Lower lobe of right lung (tissue), 2 donors: Measurements from ENCODE around the gene HEXB. TPM values are rescaled to one million over a fixed set of nuclear protein-coding genes. Genes with fewer than 3 reads are reported as not detected.

Source experiments
- ATAC-seq, 2 donors: fragments of 200-7000 bp; cut with Tn5 transposase; one replicate each; pipeline ENCODE4 v1.9.1; 2020 to 2022; ENCODE audit warnings: mild to moderate bottlenecking in 2 of 2, moderate library complexity in 2 of 2
- DNase-seq: peaks from one replicate; pipeline ENCODE4 v3.0.0-alpha.2; 2020
- H3K27ac ChIP-seq: fragments of 200-600 bp; one replicate; pipeline ENCODE4 v1.8.0; 2022
- H3K27me3 ChIP-seq: fragments of 200-600 bp; one replicate; pipeline ENCODE4 v1.8.0; 2022; ENCODE audit warnings: low read depth
- H3K36me3 ChIP-seq: fragments of 200-600 bp; one replicate; pipeline ENCODE4 v1.8.0; 2022; ENCODE audit warnings: mild to moderate bottlenecking
- H3K4me1 ChIP-seq: fragments of 200-600 bp; one replicate; pipeline ENCODE4 v1.8.0; 2022
- H3K4me3 ChIP-seq: fragments of 200-600 bp; one replicate; pipeline ENCODE4 v1.8.0; 2022; ENCODE audit warnings: mild to moderate bottlenecking
- H3K9me3 ChIP-seq: fragments of 200-600 bp; one replicate; pipeline ENCODE4 v1.8.0; 2022
- intact Hi-C: fragments of 100-400 bp; cut with DNase I; formaldehyde crosslinking; loops from one replicate; pipeline ENCODE4 v1.11.0; 2022
- total RNA-seq: library from RNA; stranded (reverse); fragmentation: NEBNext Ultra II Directional; extraction: Animal tissue kit (Norgen Biotek cat#: 25700); gene quantifications from one replicate; pipeline ENCODE4 v1.2.1, GENCODE V29; 2021
- TF ChIP-seq, protein P1 (sequence below): fragments of 200-600 bp; IDR thresholded peaks from one replicate; pipeline ENCODE4 v1.8.0; 2022; ENCODE audit warnings: antibody characterized with exemption, mild to moderate bottlenecking
- donor health status: DM: no; HTN: yes; CAD: no; lungs with severe emphysema.

The HEXB gene
- total RNA-seq, 1 donor from 2014 or later, result 355 TPM

- DNase-seq, result peak; percentile 95
- peaks cover 36% of the 10 kb centered on the region for H3K4me1 ChIP-seq
- intact Hi-C loops, result no loop called here
- H3K4me3 ChIP-seq, result peak within 1 kb of the TSS; percentile 99
- peak; percentile 99 for ATAC-seq
- TF ChIP-seq, protein P1, sequence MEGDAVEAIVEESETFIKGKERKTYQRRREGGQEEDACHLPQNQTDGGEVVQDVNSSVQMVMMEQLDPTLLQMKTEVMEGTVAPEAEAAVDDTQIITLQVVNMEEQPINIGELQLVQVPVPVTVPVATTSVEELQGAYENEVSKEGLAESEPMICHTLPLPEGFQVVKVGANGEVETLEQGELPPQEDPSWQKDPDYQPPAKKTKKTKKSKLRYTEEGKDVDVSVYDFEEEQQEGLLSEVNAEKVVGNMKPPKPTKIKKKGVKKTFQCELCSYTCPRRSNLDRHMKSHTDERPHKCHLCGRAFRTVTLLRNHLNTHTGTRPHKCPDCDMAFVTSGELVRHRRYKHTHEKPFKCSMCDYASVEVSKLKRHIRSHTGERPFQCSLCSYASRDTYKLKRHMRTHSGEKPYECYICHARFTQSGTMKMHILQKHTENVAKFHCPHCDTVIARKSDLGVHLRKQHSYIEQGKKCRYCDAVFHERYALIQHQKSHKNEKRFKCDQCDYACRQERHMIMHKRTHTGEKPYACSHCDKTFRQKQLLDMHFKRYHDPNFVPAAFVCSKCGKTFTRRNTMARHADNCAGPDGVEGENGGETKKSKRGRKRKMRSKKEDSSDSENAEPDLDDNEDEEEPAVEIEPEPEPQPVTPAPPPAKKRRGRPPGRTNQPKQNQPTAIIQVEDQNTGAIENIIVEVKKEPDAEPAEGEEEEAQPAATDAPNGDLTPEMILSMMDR, result no peak
- H3K9me3 ChIP-seq, result no peaks in the 10 kb centered on the region
- peak within 1 kb of the TSS; percentile 86 for H3K27ac ChIP-seq
- H3K36me3 ChIP-seq, result peaks cover 48% of the 10 kb centered on the region
- H3K27me3 ChIP-seq, result no peaks in the 10 kb centered on the region
Measured at GRCh38 chr5:74766849-74767578, 82.0 kb downstream of the HEXB start, which contains the start of the genes GFM2 and NSA2. TSS of gene GFM2 (minus strand) at chr5:74767117. CDS start at chr5:74763742, 3,375 bp downstream. TSS of gene NSA2 (plus strand) at chr5:74767249. CDS start at chr5:74767361, 112 bp downstream.

GRCh38 chr5:74767579-74767913 lies 82.5 kb downstream of the HEXB start:
- DNase-seq (no peak), ATAC-seq (peak; percentile 5 to 24)
- Histone ChIP-seq H3K27me3 (no peaks in the 10 kb centered on the region), H3K27ac (peak overlapping the region; percentile 86), H3K36me3 (peaks cover 48% of the 10 kb centered on the region), H3K4me1 (peaks cover 36% of the 10 kb centered on the region), H3K4me3 (peak overlapping the region; percentile 99), H3K9me3 (no peaks in the 10 kb centered on the region)
- TF ChIP-seq, protein P1, result no peak
- intact Hi-C loops, result no loop called here

Other genes with a start within 250 kb of the HEXB start
- 18.8 TPM for gene ENC1, start 44.5 kb upstream of the HEXB start, total RNA-seq
- gene GFM2, start 81.9 kb downstream of the HEXB start, total RNA-seq, result 19.8 TPM
- gene NSA2, start 82.0 kb downstream of the HEXB start, total RNA-seq, result 51.7 TPM
- gene FAM169A, start 181.2 kb downstream of the HEXB start, total RNA-seq, result 1.1 TPM